HepG2 (cell line): ENCODE results near the gene TMEM235. TPM values are rescaled to one million over a fixed set of nuclear protein-coding genes. Genes with fewer than 3 reads are reported as not detected.

Experiments used
- ARNT2 ChIP-seq: sonication (generic); formaldehyde crosslinking; IDR thresholded peaks from 2 replicates; pipeline ENCODE4 v1.8.0; 2022; ENCODE audit warnings: mild to moderate bottlenecking, low read depth, missing genetic modification reagents, moderate library complexity
- CAMTA2 ChIP-seq: sonication (generic); formaldehyde crosslinking; IDR thresholded peaks from 2 replicates; pipeline ENCODE4 v1.4.0; 2020; ENCODE audit warnings: mild to moderate bottlenecking, missing genetic modification reagents, borderline replicate concordance
- FOXP1 ChIP-seq, 2 experiments: fragments of 450-650 bp in 1 of 2; IDR thresholded peaks; 2 replicates each; pipeline ENCODE4 v1.6.1; 2017 to 2018; ENCODE audit warnings: antibody characterized with exemption in 1 of 2
- MIXL1 ChIP-seq: IDR thresholded peaks from 2 replicates; pipeline ENCODE4 v1.6.1; 2016
- RFX5 ChIP-seq: IDR thresholded peaks from 2 replicates; pipeline ENCODE4 v1.6.1; 2011; ENCODE audit warnings: low read depth, low read length, improper control_type of control experiment
- SMARCE1 ChIP-seq: fragments of 450-650 bp; IDR thresholded peaks from 2 replicates; pipeline ENCODE4 v1.6.1; 2017; ENCODE audit warnings: borderline replicate concordance
- TBX2 ChIP-seq: sonication (generic); formaldehyde crosslinking; IDR thresholded peaks from 2 replicates; pipeline ENCODE4 v1.5.0; 2020; ENCODE audit warnings: missing genetic modification reagents, mild to moderate bottlenecking, borderline replicate concordance
- TMF1 ChIP-seq: sonication (generic); formaldehyde crosslinking; IDR thresholded peaks from 2 replicates; pipeline ENCODE4 v1.8.1; 2022; ENCODE audit warnings: low read depth, missing genetic modification reagents
- ZFY ChIP-seq: sonication (generic); formaldehyde crosslinking; IDR thresholded peaks from 2 replicates; pipeline ENCODE4 v1.4.0; 2020; ENCODE audit warnings: missing genetic modification reagents
- ZMYM2 ChIP-seq: sonication (generic); formaldehyde crosslinking; IDR thresholded peaks from 2 replicates; pipeline ENCODE4 v1.8.0; 2022; ENCODE audit warnings: mild to moderate bottlenecking, missing genetic modification reagents
- ZNF839 ChIP-seq: sonication (generic); formaldehyde crosslinking; IDR thresholded peaks from 2 replicates; pipeline ENCODE4 v1.4.0; 2020; ENCODE audit warnings: missing genetic modification reagents, mild to moderate bottlenecking, borderline replicate concordance
- polyA plus RNA-seq, 8 experiments: library from polyadenylated mRNA; depleted of rRNA in 3 of 8; stranded (reverse) in 7 of 8; unstranded in 1 of 8; fragments of >200 nt; fragmentation: Illumina TruSeq in 4 of 8; extraction: Trizol in 4 of 8; gene quantifications; 2 replicates each; pipeline versions ENCODE4 v1.2.1 to v1.2.3, GENCODE V29; 2011 to 2016; ENCODE audit warnings: low read depth in 4 of 8, missing spikeins in 1 of 8, mixed read lengths in 1 of 8; ENCODE audit not compliant: insufficient read depth in 1 of 8
- total RNA-seq, 5 experiments: library from RNA; depleted of rRNA; stranded (reverse); fragments of >200 nt; fragmentation: Illumina TruSeq; extraction: Trizol; gene quantifications; 2 replicates each; pipeline ENCODE4 v1.2.3, GENCODE V29; 2016; ENCODE audit warnings: low read depth in 1 of 5
- TF ChIP-seq, protein P1 (sequence below): sonication (generic); formaldehyde crosslinking; IDR thresholded peaks from 2 replicates; pipeline ENCODE4 v1.5.1; 2020; ENCODE audit warnings: missing genetic modification reagents, mild to moderate bottlenecking, borderline replicate concordance
- TF ChIP-seq, protein P2 (sequence below): sonication (generic); formaldehyde crosslinking; IDR thresholded peaks from 2 replicates; pipeline ENCODE4 v1.4.0; 2020; ENCODE audit warnings: mild to moderate bottlenecking, missing genetic modification reagents
- TF ChIP-seq, protein P3 (sequence below): sonication (generic); formaldehyde crosslinking; IDR thresholded peaks from 2 replicates; pipeline ENCODE4 v1.4.0; 2020; ENCODE audit warnings: mild to moderate bottlenecking, missing genetic modification reagents, borderline replicate concordance
- TF ChIP-seq, protein P4 (sequence below): IDR thresholded peaks from 2 replicates; pipeline ENCODE4 v1.6.1; 2018; ENCODE audit warnings: missing genetic modification reagents, mild to moderate bottlenecking, missing compliant biosample characterization
- TF ChIP-seq, protein P5 (sequence below): sonication (generic); formaldehyde crosslinking; conservative IDR thresholded peaks from 2 replicates; pipeline ENCODE4 v1.4.0; 2020; ENCODE audit warnings: missing genetic modification reagents

The TMEM235 gene
- total and polyA plus RNA-seq, 2 of the 13 experiments (the other 11 are each of a cell fraction or from before 2014, with no cell fraction given) = not detected

DNA sequence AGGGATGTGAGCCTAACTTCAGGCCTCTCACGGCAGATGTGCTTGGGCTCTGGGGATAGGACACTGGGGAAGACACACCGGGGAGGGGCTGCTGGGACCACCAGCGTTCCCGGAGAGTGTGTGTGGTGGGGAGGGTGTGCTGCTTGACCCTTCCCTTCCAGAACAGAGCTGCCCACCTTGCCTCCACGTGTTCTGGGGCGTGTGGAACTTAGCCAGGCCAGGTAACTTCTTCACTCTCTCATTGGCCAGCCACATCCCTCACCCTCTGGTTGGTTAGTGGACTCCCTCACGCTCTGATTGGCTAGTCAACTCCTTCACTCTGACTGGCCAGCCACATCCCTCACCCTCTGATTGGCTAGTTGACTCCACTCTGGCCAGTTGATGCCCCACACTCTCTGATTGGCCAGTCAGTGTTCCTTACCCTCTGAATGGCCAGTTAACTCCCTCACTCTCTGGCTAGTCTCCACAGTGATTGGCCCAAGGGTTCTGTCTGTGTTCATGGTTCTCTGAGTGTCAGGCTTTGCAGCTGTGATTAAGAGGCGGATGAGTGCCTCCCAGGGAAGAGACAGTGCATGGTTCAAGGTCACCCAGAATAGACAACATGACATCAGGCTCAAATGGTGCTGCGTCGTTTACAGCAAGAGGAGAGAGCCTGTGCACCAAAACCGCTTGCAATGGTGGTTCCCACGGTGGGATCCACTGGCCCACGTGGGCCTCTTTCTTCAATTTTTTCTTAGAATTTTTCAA lies 10.0 kb downstream of the TMEM235 start (continued):
- TF ChIP-seq, protein P1, sequence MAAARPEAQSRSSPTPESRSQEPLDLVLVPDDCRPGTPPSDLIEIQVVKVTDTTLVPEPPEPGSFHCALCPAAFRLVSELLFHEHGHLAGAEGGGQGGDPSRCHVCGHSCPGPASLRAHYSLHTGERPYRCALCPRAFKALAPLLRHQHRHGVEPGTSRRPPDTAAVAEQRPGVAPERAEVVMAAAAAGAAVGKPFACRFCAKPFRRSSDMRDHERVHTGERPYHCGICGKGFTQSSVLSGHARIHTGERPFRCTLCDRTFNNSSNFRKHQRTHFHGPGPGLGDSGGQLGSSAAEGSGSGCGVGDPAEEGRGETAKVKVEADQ (CRISPR knock-in tag) = no peak
- TF ChIP-seq ARNT2 (0 out of 2 replicates have a peak, but pooled peaks have one; percentile 54), TBX2 (CRISPR knock-in tag) (peak; percentile 28; the same call in 1 of the 2 replicates), ZFY (no peak; the same call in 1 of the 2 replicates), MIXL1 (CRISPR knock-in tag) (peak; percentile 77; the same call in 1 of the 2 replicates), TMF1 (CRISPR knock-in tag) (no peak), ZNF839 (CRISPR knock-in tag) (no peak; the same call in 1 of the 2 replicates), ZMYM2 (CRISPR knock-in tag) (no peak), CAMTA2 (CRISPR knock-in tag) (no peak), SMARCE1 (no peak), RFX5 (peak; percentile 78), FOXP1 (IDR thresholded peaks at IDR 0.05) (no peak), FOXP1 (CRISPR knock-in tag; IDR thresholded peaks at IDR 0.05) (peak; percentile 32; the same call in 1 of the 2 replicates)
- TF ChIP-seq, protein P2, sequence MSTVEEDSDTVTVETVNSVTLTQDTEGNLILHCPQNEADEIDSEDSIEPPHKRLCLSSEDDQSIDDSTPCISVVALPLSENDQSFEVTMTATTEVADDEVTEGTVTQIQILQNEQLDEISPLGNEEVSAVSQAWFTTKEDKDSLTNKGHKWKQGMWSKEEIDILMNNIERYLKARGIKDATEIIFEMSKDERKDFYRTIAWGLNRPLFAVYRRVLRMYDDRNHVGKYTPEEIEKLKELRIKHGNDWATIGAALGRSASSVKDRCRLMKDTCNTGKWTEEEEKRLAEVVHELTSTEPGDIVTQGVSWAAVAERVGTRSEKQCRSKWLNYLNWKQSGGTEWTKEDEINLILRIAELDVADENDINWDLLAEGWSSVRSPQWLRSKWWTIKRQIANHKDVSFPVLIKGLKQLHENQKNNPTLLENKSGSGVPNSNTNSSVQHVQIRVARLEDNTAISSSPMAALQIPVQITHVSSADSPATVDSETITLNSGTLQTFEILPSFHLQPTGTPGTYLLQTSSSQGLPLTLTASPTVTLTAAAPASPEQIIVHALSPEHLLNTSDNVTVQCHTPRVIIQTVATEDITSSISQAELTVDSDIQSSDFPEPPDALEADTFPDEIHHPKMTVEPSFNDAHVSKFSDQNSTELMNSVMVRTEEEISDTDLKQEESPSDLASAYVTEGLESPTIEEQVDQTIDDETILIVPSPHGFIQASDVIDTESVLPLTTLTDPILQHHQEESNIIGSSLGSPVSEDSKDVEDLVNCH = no peak
- TF ChIP-seq, protein P3, sequence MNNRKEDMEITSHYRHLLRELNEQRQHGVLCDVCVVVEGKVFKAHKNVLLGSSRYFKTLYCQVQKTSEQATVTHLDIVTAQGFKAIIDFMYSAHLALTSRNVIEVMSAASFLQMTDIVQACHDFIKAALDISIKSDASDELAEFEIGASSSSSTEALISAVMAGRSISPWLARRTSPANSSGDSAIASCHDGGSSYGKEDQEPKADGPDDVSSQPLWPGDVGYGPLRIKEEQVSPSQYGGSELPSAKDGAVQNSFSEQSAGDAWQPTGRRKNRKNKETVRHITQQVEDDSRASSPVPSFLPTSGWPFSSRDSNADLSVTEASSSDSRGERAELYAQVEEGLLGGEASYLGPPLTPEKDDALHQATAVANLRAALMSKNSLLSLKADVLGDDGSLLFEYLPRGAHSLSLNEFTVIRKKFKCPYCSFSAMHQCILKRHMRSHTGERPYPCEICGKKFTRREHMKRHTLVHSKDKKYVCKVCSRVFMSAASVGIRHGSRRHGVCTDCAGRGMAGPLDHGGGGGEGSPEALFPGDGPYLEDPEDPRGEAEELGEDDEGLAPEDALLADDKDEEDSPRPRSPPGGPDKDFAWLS (CRISPR knock-in tag) = 0 out of 2 replicates have a peak, but pooled peaks have one; percentile 42
- TF ChIP-seq, protein P4, sequence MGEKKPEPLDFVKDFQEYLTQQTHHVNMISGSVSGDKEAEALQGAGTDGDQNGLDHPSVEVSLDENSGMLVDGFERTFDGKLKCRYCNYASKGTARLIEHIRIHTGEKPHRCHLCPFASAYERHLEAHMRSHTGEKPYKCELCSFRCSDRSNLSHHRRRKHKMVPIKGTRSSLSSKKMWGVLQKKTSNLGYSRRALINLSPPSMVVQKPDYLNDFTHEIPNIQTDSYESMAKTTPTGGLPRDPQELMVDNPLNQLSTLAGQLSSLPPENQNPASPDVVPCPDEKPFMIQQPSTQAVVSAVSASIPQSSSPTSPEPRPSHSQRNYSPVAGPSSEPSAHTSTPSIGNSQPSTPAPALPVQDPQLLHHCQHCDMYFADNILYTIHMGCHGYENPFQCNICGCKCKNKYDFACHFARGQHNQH = peak; percentile 76; the same call in 1 of the 2 replicates
- TF ChIP-seq, protein P5, sequence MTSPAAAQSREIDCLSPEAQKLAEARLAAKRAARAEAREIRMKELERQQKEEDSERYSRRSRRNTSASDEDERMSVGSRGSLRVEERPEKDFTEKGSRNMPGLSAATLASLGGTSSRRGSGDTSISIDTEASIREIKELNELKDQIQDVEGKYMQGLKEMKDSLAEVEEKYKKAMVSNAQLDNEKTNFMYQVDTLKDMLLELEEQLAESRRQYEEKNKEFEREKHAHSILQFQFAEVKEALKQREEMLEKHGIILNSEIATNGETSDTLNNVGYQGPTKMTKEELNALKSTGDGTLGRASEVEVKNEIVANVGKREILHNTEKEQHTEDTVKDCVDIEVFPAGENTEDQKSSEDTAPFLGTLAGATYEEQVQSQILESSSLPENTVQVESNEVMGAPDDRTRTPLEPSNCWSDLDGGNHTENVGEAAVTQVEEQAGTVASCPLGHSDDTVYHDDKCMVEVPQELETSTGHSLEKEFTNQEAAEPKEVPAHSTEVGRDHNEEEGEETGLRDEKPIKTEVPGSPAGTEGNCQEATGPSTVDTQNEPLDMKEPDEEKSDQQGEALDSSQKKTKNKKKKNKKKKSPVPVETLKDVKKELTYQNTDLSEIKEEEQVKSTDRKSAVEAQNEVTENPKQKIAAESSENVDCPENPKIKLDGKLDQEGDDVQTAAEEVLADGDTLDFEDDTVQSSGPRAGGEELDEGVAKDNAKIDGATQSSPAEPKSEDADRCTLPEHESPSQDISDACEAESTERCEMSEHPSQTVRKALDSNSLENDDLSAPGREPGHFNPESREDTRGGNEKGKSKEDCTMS (CRISPR knock-in tag) = no peak
